HG02642 (cell line): ENCODE results near the gene CAMKK1.

Experiments
- ATAC-seq: cut with Tn5 transposase; IDR thresholded peaks from one replicate; pipeline ENCODE4 v1.9.1; 2021; ENCODE audit warnings: mild to moderate bottlenecking; ENCODE audit not compliant: unreplicated experiment, poor library complexity

The CAMKK1 gene

DNA sequence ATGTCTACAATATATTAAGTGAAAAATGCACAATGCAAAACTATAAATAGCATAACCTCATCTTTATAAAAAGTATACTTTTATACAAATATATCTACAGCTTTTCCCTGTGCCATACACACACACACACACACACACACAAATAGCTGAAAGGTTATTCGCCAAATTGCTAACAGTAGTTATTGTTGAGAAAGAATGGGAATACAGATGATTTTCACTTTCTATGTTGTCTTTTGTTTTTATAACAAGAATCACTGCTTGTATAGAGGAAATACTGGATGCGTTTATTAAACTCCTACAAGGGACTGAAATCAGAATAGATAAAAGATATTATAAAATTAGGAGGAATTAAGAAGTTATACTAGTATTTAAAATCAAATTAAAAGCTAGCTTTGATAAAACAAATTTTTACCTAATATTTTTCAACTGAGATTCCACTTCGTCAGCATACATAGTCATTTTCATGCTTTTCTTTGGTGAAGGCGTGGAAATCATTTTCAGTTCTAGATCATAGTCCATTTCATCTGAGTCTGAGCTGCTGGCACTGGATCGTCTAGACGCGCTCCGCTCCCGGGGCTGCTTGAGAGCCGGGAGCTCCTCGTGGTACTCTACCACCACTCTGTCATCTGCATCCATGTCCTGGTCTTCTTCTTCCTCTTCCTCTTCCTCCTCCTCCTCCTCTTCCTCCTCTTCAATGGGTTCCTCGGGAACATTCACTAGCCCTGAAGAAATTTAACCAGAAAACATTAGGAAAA is 74.8 kb downstream of the CAMKK1 start:
- ATAC-seq: no peak

- ATAC-seq: no peak
These were observed 76.9 kb downstream of the CAMKK1 start for GRCh38 chr17:3815925-3816324.

DNA sequence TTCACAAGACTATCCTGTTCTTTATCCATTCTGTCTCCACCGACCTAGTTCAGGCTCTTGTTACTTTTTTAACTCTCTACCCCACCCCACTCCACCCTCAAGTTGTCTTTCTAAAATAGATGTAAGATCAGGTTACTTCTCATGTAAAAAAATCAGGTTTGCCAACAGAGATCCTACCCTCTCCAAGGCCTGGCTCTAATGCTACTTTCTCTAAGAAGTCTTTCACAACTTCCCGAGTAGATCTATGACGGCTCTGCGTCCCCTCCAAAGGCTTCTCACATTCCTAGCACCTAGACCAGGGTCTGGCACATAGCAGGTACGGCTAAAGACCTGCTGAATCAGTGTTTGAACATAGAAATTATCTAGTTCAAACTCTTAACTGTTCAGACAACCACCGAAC is 77.7 kb downstream of the CAMKK1 start:
- no peak for ATAC-seq

DNA sequence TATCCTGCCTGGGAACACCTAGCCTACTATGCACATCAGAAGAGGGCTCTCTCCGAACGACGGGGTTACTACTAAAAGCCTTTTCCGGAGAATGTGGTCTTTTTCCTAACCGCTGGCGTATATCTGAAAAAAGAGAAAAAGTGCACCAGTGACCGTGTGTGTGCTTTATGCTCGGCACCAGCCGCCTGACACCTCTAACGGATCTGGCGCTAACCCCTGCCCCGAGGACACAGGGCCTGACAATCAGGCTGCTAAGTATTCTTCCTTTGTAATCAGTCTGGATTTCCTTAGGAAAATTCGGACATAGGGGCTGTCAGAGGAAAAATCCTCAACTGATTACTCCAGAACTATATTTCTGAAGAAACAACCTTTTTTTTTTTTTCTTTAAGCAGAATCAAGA is 78.5 kb downstream of the CAMKK1 start:
- no peak for ATAC-seq

DNA sequence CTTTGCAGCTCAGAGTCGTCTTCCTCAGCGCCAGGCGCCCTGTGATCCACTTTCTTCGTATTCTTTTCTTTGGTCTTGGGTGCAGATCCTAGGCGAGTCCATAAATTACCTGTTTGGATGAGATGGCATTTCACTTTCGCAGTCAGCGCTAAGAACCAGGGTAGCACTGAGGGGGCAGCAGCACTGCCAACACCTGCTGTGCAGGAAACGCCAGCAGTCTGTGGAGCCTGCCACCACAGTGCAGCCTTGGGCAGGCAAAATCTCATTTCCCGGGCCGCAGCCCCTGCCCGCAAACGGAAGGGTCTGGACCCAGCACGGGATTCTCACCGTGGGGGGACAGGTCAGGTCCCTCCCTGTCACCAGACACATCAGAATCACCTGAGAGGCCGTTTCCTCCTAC is 79.7 kb downstream of the CAMKK1 start:
- ATAC-seq: no peak

DNA sequence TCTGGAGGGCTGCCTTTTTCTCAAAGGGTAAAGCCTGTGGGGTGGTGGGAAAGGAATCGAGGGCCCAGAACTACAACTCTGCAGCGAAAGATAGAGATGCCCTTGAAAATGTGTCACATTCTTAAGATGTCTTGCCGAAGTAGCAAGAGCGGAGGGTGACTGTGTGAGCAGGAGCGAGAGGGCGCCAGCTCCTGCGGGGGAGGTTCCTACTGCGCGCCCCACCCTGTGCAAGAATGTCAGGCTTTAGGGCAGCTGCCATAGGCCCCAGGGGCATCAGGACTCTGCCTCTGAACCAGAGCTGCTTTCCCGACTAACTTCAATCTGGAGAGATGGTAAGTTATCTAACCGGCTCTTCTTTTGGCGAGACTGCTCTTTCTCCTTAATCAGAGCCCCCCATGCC is 80.1 kb downstream of the CAMKK1 start:
- ATAC-seq: no peak

- ATAC-seq: no peak
These were observed 80.6 kb downstream of the CAMKK1 start for GRCh38 chr17:3812284-3812683.
